GM18870 (cell line): ENCODE results near the gene ISM1.

ENCODE experiments used
- ATAC-seq: cut with Tn5 transposase; IDR thresholded peaks from one replicate; pipeline ENCODE4 v1.9.1; 2021; ENCODE audit warnings: moderate library complexity; ENCODE audit not compliant: unreplicated experiment

ISM1 gene

GRCh38 chr20:13251904-13252297 is 30.8 kb downstream of the ISM1 start:
- no peak for ATAC-seq

- ATAC-seq, result no peak
These were observed 34.3 kb downstream of the ISM1 start for GRCh38 chr20:13255356-13255755.

- no peak for ATAC-seq
These were observed 35.5 kb downstream of the ISM1 start for GRCh38 chr20:13256606-13257005.

GRCh38 chr20:13259921-13260320 is 38.8 kb downstream of the ISM1 start:
- ATAC-seq, result no peak

GRCh38 chr20:13260650-13261279 is 39.7 kb downstream of the ISM1 start:
- ATAC-seq, result peak; percentile 43

GRCh38 chr20:13261460-13262301 is 40.6 kb downstream of the ISM1 start:
- ATAC-seq, result no peak

GRCh38 chr20:13262302-13262650 is 41.2 kb downstream of the ISM1 start:
- ATAC-seq, result no peak

GRCh38 chr20:13262671-13263360 is 41.7 kb downstream of the ISM1 start:
- ATAC-seq, result no peak

- ATAC-seq, result no peak
These were observed 42.4 kb downstream of the ISM1 start for GRCh38 chr20:13263451-13263850.

GRCh38 chr20:13264907-13265306 is 43.8 kb downstream of the ISM1 start:
- ATAC-seq, result peak; percentile 39

- no peak for ATAC-seq
These were observed 44.9 kb downstream of the ISM1 start for GRCh38 chr20:13265941-13266340.

- ATAC-seq, result no peak
These were observed 46.2 kb downstream of the ISM1 start for GRCh38 chr20:13267231-13267630.

GRCh38 chr20:13268953-13269352 is 47.9 kb downstream of the ISM1 start:
- ATAC-seq, result no peak

GRCh38 chr20:13270211-13270610 is 49.1 kb downstream of the ISM1 start:
- ATAC-seq, result no peak

GRCh38 chr20:13271098-13271497 is 50.0 kb downstream of the ISM1 start:
- no peak for ATAC-seq

GRCh38 chr20:13271977-13272975 is 51.2 kb downstream of the ISM1 start:
- ATAC-seq, result no peak

- no peak for ATAC-seq
These were observed 53.3 kb downstream of the ISM1 start for GRCh38 chr20:13274275-13274861.

- ATAC-seq, result no peak
These were observed 56.0 kb downstream of the ISM1 start for GRCh38 chr20:13276945-13277541.

GRCh38 chr20:13277663-13278295 is 56.7 kb downstream of the ISM1 start:
- no peak for ATAC-seq
